HG02571 (cell line): ENCODE results near the gene GLI3.

Source experiments
- ATAC-seq: cut with Tn5 transposase; IDR thresholded peaks from one replicate; pipeline ENCODE4 v1.9.1; 2021; ENCODE audit warnings: mild to moderate bottlenecking, moderate library complexity; ENCODE audit not compliant: unreplicated experiment

GLI3 gene

GRCh38 chr7:42145539-42145938 is 91.5 kb downstream of the GLI3 start:
- no peak for ATAC-seq

DNA sequence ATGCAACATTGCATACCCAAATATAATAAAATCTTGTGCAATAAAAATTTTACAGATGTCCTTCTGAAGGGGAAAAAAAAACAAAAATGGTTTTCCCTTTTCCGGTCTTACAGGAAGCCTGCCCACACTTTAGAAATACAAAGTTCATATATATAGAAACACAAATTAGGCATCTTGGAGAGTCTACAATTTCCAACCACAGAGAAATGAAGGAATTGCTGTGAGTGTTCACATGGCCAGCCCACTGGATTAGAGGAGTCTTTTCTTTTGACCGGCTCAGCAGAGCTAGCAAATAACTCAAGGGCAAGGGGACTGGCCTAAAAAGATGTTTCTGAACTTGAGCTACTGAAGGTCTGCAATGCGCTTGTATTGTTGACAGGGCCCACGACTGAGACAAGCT is 92.4 kb downstream of the GLI3 start:
- no peak for ATAC-seq

GRCh38 chr7:42143711-42144600 is 93.1 kb downstream of the GLI3 start:
- no peak for ATAC-seq

DNA sequence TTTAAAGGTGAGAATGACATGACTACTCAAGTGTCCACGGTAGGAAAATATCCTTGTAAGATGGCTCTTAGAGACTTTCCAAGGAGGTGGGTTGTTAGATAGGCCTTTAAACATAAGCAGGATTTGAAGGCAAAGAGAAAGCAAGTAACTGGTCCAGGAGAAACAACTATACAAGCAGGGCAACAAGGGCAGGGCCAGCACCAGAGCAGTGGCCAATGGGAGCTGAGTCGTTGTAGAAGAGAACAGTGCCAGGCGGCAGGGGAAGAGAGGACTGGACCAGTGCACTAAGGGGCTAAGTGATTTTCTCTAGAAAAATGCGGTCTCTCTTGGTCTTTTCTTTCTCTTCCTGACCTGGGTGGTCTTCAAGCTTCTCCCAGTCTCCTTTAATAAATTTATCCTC is 94.9 kb downstream of the GLI3 start:
- ATAC-seq: no peak

GRCh38 chr7:42139751-42140150 is 97.3 kb downstream of the GLI3 start:
- no peak for ATAC-seq

DNA sequence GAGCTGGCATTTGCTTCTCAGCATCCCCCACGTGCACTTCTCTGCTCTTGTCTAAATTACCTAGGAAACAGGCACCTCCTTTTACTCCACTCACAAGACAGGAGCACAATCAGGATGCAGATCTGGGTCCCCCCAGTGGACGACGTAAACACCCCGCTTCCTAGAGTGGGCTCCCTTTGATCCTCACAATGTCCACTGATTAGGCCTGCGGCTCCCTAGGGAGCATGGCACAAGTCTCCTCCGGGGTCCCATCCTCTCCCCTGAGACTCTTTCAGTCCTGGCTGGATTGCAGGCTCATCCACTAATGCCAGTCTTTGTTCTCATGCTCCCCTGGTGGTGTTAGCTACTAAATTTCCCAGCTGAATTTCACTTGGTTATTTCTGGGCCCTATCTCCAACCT is 98.3 kb downstream of the GLI3 start:
- no peak for ATAC-seq

- no peak for ATAC-seq
These were observed 99.1 kb downstream of the GLI3 start for GRCh38 chr7:42137941-42138340.

GRCh38 chr7:42137431-42137830 is 99.6 kb downstream of the GLI3 start:
- no peak for ATAC-seq

DNA sequence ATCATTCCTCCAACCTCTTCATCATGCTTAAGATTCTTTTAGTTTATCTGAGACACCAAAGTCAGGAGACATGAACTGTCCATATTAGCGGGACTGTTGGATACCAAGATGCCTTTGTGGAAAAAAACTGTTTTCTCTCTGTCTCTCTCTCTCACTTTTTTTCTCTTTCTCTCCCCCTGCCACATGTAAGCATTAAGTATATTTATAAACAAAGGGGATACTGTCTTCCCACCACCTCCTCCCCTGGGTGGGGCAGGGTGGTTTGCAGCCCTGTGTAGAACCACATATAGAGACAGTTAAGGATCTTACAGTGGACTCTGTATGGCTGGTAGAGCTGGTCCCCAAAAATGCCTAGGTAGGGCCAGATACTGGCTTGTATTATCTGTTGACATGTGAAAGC is 101.3 kb downstream of the GLI3 start:
- ATAC-seq: no peak

- no peak for ATAC-seq
These were observed 102.6 kb downstream of the GLI3 start for GRCh38 chr7:42134276-42134876.

GRCh38 chr7:42133321-42133720 is 103.7 kb downstream of the GLI3 start:
- ATAC-seq: no peak

GRCh38 chr7:42128703-42129102 is 108.3 kb downstream of the GLI3 start:
- ATAC-seq: no peak

- no peak for ATAC-seq
These were observed 109.8 kb downstream of the GLI3 start for GRCh38 chr7:42127232-42127622.

GRCh38 chr7:42126475-42127231 is 110.4 kb downstream of the GLI3 start:
- ATAC-seq: no peak

DNA sequence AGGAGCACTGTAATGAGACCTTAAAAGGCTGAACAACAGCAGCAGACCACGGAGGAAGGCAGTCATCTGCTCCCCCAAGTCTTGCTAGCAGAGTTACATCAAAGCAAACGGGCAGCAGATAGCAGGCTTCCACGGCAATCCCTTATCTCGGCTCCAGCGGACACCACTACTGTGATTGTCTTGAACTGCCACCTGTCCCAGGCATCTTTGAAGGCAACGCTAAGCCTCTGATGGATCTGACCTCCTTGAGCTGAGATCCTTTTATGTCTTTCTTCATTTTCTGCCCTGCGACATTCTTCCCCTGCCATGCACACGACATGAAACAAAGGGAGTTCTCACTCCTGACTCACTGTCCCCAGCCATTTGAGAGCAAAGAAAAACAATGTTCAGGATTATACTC is 111.7 kb downstream of the GLI3 start:
- no peak for ATAC-seq

DNA sequence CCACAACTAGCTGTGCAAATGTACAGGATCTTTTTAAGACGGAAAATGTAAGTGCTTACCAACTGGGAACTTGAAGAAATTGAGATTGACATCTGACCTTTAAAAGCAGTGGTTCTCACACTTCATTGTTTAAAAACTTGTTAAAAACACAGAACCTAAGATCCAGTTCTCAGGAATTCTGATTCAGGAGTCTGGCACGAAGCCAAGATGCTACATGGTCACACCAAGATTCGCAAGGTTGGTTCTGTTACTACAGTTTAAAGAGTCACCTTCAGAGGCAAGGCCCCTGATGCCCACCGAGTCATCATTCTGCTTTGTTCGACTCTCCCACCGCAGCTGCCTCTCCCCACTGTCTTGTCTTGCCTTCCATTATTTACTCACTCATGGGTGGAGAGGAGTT is 113.3 kb downstream of the GLI3 start:
- ATAC-seq: no peak

GRCh38 chr7:42120191-42120590 is 116.8 kb downstream of the GLI3 start:
- ATAC-seq: no peak

- ATAC-seq: no peak
These were observed 119.8 kb downstream of the GLI3 start for GRCh38 chr7:42117201-42117600.

GRCh38 chr7:42115795-42116194 is 121.2 kb downstream of the GLI3 start:
- no peak for ATAC-seq

DNA sequence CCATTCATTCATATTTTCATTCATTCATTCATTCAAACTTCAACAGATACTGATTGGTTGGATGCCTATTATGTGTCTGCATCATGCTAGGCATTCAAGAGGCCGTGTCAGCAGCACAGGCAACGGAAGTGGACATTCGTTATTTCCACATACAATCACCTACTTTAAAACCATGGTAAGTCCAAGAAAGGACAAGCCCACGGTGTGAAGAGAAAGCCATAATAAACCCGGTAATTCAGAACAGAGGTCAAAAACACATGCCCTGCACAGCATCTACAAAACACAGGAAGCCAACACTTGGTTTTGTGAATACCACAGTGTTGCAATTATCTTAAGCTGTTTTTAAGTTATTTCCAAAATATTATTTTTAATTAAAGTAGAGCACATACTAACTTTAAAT is 126.7 kb downstream of the GLI3 start:
- no peak for ATAC-seq

DNA sequence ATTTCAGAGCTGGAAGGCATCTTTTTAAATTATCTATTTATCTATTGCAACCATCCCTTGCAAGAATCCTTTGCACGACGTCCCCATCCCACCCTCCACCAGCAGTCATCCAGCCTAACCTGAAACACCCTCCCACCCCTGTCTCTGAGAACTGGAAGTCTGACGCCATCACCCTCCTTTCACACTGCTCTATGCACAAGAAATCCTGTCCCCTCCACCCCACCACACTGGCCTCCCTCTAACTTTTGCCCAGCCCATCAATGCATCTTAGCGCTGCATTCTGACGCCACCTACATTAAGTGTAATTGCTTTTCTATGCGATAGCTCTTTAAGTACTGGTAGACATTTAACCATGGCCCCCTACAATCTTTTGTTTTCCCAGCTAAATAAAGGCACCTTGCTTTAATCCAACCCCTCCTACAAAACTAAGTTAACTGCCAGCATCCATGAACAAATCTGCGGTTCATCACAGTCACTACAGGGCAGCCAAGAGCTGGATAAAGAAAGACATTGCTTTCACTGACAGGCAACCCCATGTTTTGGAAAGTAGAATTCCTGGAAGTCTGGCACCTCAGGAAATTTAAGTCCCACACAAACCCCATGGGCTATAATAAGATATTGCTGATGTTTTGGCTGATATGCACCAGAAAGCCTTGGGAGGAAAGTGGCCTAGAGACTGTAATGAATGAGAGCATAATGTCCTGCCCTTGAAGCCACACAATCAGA is 128.0 kb downstream of the GLI3 start:
- no peak for ATAC-seq
